GDM1 (cell line): ENCODE data around the gene TENT4A.
"Not testable (repeated sequence)": the region's sequence is repeated elsewhere in the genome, so short reads cannot be mapped to it uniquely, and the experiment has no call there.

Experiments
- DNase-seq: peaks from one replicate; lab custom pipeline; 2025; lab: John Stamatoyannopoulos, UW

Gene TENT4A

GRCh38 chr5:6713274-6714225 lies at the start of gene TENT4A:
Gene TENT4A, plus strand, starts transcription at chr5:6713432. Its CDS starts 552 bp downstream, at chr5:6713984.
- no peak for DNase-seq

GRCh38 chr5:6666762-6667161 lies 46.5 kb upstream of the TENT4A start:
- no peak for DNase-seq

GRCh38 chr5:6667648-6668047 lies 45.6 kb upstream of the TENT4A start:
- DNase-seq = no peak

- not testable (repeated sequence) for DNase-seq
These were observed 44.5 kb upstream of the TENT4A start for GRCh38 chr5:6668717-6669116.

GRCh38 chr5:6673031-6673430 lies 40.2 kb upstream of the TENT4A start:
- DNase-seq = no peak

GRCh38 chr5:6673963-6674362 lies 39.3 kb upstream of the TENT4A start:
- DNase-seq = no peak

- no peak for DNase-seq
These were observed 38.8 kb upstream of the TENT4A start for GRCh38 chr5:6674421-6674820.

- DNase-seq = no peak
These were observed 38.3 kb upstream of the TENT4A start for GRCh38 chr5:6674886-6675285.

GRCh38 chr5:6675784-6676491 lies 37.3 kb upstream of the TENT4A start:
- DNase-seq = no peak

GRCh38 chr5:6676702-6677101 lies 36.5 kb upstream of the TENT4A start:
- DNase-seq = no peak

- DNase-seq = no peak
These were observed 34.8 kb upstream of the TENT4A start for GRCh38 chr5:6678385-6678784.

- no peak for DNase-seq
These were observed 32.3 kb upstream of the TENT4A start for GRCh38 chr5:6680922-6681321.

GRCh38 chr5:6681682-6682081 lies 31.6 kb upstream of the TENT4A start:
- DNase-seq = no peak

GRCh38 chr5:6682239-6682638 lies 31.0 kb upstream of the TENT4A start:
- DNase-seq = no peak

- no peak for DNase-seq
These were observed 30.0 kb upstream of the TENT4A start for GRCh38 chr5:6683241-6683640.

GRCh38 chr5:6684075-6684474 lies 29.2 kb upstream of the TENT4A start:
- no peak for DNase-seq

GRCh38 chr5:6686501-6686900 lies 26.7 kb upstream of the TENT4A start:
- DNase-seq = no peak

- no peak for DNase-seq
These were observed 26.3 kb upstream of the TENT4A start for GRCh38 chr5:6686915-6687409.

GRCh38 chr5:6687505-6687904 lies 25.7 kb upstream of the TENT4A start:
- DNase-seq = no peak

GRCh38 chr5:6692906-6693305 lies 20.3 kb upstream of the TENT4A start:
- DNase-seq = no peak

GRCh38 chr5:6698696-6699095 lies 14.5 kb upstream of the TENT4A start:
- no peak for DNase-seq

GRCh38 chr5:6699357-6699756 lies 13.9 kb upstream of the TENT4A start:
- no peak for DNase-seq

- no peak for DNase-seq
These were observed 13.1 kb upstream of the TENT4A start for GRCh38 chr5:6700074-6700684.
